DOHH2 (cell line): ENCODE data around the gene CADPS.

Experiments
- EZH2phosphoT487 ChIP-seq: fragments of 200-600 bp; sonication (generic); IDR thresholded peaks from 2 replicates; pipeline ENCODE4 v1.6.1; 2017; ENCODE audit warnings: borderline replicate concordance, mild to moderate bottlenecking, antibody characterized with exemption, low read length, moderate library complexity, mixed read lengths
- TF ChIP-seq, protein P1 (sequence below): fragments of 200-600 bp; sonication (generic); IDR thresholded peaks from one replicate; pipeline ENCODE4 v1.5.1; 2014; ENCODE audit warnings: antibody characterized with exemption, mild to moderate bottlenecking, low read depth, low read length; ENCODE audit not compliant: poor library complexity, severe bottlenecking

DNA sequence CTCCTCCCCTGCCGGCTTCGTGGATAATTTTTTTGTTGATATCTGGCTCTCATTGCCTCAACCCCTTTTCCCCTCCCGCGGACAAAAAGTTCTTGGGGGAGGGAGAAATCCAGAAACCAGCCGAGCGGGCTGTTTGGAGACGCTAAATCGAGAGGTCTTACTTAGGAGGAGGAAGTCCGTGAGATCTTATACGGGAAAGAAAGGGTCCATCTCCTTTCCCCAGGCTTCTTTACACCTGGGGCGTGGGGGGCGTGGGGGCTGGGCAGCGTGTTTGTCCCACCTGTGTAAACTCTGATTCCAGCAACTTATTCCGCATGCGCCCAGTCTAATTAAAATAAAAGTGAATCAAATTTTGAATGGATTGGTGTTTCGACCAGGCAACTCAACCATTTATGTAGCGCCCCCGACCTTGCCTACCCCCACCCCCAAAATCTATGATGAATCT lies 364 bp upstream of the CADPS start:
- TF ChIP-seq, protein P1, sequence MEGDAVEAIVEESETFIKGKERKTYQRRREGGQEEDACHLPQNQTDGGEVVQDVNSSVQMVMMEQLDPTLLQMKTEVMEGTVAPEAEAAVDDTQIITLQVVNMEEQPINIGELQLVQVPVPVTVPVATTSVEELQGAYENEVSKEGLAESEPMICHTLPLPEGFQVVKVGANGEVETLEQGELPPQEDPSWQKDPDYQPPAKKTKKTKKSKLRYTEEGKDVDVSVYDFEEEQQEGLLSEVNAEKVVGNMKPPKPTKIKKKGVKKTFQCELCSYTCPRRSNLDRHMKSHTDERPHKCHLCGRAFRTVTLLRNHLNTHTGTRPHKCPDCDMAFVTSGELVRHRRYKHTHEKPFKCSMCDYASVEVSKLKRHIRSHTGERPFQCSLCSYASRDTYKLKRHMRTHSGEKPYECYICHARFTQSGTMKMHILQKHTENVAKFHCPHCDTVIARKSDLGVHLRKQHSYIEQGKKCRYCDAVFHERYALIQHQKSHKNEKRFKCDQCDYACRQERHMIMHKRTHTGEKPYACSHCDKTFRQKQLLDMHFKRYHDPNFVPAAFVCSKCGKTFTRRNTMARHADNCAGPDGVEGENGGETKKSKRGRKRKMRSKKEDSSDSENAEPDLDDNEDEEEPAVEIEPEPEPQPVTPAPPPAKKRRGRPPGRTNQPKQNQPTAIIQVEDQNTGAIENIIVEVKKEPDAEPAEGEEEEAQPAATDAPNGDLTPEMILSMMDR = no peak
- no peak for TF ChIP-seq EZH2phosphoT487
